Cortex of kidney (tissue), 1 donor: ENCODE data around the gene HIVEP3.

Experiments used
- DNase-seq: peaks from one replicate; lab custom pipeline; 2025; lab: John Stamatoyannopoulos, UW

The HIVEP3 gene

GRCh38 chr1:41846625-41847405 is 71.9 kb downstream of the HIVEP3 start:
- DNase-seq = no peak

- no peak for DNase-seq
These were observed 73.9 kb downstream of the HIVEP3 start for GRCh38 chr1:41844781-41845272.

GRCh38 chr1:41844255-41844654 is 74.5 kb downstream of the HIVEP3 start:
- DNase-seq = no peak

GRCh38 chr1:41842993-41843755 is 75.5 kb downstream of the HIVEP3 start:
- no peak for DNase-seq

GRCh38 chr1:41842326-41842725 is 76.4 kb downstream of the HIVEP3 start:
- DNase-seq = no peak

- DNase-seq = no peak
These were observed 78.0 kb downstream of the HIVEP3 start for GRCh38 chr1:41840592-41841246.

- no peak for DNase-seq
These were observed 80.5 kb downstream of the HIVEP3 start for GRCh38 chr1:41838266-41838665.

- no peak for DNase-seq
These were observed 81.0 kb downstream of the HIVEP3 start for GRCh38 chr1:41837691-41838090.

GRCh38 chr1:41835485-41835884 is 83.2 kb downstream of the HIVEP3 start:
- DNase-seq = no peak

GRCh38 chr1:41833519-41834000 is 85.2 kb downstream of the HIVEP3 start:
- DNase-seq = no peak

- no peak for DNase-seq
These were observed 88.0 kb downstream of the HIVEP3 start for GRCh38 chr1:41830726-41831125.

GRCh38 chr1:41827991-41828570 is 90.6 kb downstream of the HIVEP3 start:
- no peak for DNase-seq

- no peak for DNase-seq
These were observed 95.3 kb downstream of the HIVEP3 start for GRCh38 chr1:41823471-41823870.

GRCh38 chr1:41822866-41823265 is 95.9 kb downstream of the HIVEP3 start:
- DNase-seq = no peak

- no peak for DNase-seq
These were observed 98.9 kb downstream of the HIVEP3 start for GRCh38 chr1:41819843-41820242.

- no peak for DNase-seq
These were observed 99.7 kb downstream of the HIVEP3 start for GRCh38 chr1:41819069-41819468.

GRCh38 chr1:41816061-41816460 is 102.7 kb downstream of the HIVEP3 start:
- DNase-seq = no peak

- DNase-seq = no peak
These were observed 104.7 kb downstream of the HIVEP3 start for GRCh38 chr1:41813755-41814745.

GRCh38 chr1:41813226-41813625 is 105.5 kb downstream of the HIVEP3 start:
- DNase-seq = no peak

- no peak for DNase-seq
These were observed 106.3 kb downstream of the HIVEP3 start for GRCh38 chr1:41812453-41812852.

GRCh38 chr1:41812051-41812450 is 106.7 kb downstream of the HIVEP3 start:
- DNase-seq = no peak
